IMR-90 (cell line): Measurements from ENCODE around the gene ADGRG7. TPM values are rescaled to one million over a fixed set of nuclear protein-coding genes. Genes with fewer than 3 reads are reported as not detected.

Experiments used
- ATAC-seq: fragments of 200-7000 bp; cut with Tn5 transposase; 2 replicates; pipeline ENCODE4 v1.9.1; 2020; ENCODE audit warnings: low read depth, mild to moderate bottlenecking, moderate library complexity
- BruUV-seq: library from RNA; stranded (reverse); fragments of 400-500 nt; replicated peaks from 2 replicates; lab custom pipeline; 2021; lab: Mats Ljungman, UMichigan
- CTCF ChIA-PET: fragments of 300-600 bp; formaldehyde crosslinking; extraction: SDS; loops from one replicate; lab custom pipeline; 2021; ENCODE audit warnings: antibody characterized with exemption; lab: Yijun Ruan, JAX
- POLR2A ChIA-PET: fragments of 300-600 bp; sonication (Branson Sonifier 250); formaldehyde crosslinking; loops from one replicate; lab custom pipeline; 2022; ENCODE audit warnings: antibody characterized with exemption; ENCODE audit not compliant: unreplicated experiment; lab: Charles Lee
- DNase-seq: peaks from one replicate; pipeline ENCODE4 v3.0.0; 2013
- H2AFZ ChIP-seq: replicated peaks from 2 replicates; pipeline ENCODE3; 2013; ENCODE audit warnings: low read length, mild to moderate bottlenecking; ENCODE audit not compliant: poor library complexity
- H2AK5ac ChIP-seq: 2 replicates; pipeline ENCODE4 v1.6.1; 2013; ENCODE audit warnings: low read depth, low read length, inconsistent platforms
- H2AK9ac ChIP-seq: replicated peaks from 2 replicates; pipeline ENCODE3; 2013; ENCODE audit warnings: mild to moderate bottlenecking, low read depth, low read length, moderate library complexity; ENCODE audit not compliant: poor library complexity
- H2BK120ac ChIP-seq: 2 replicates; pipeline ENCODE4 v1.6.1; 2013; ENCODE audit warnings: low read depth, low read length, inconsistent platforms
- H2BK15ac ChIP-seq: 3 replicates; pipeline ENCODE4 v1.6.1; 2013; ENCODE audit warnings: low read depth, low read length, inconsistent platforms
- H2BK20ac ChIP-seq: 2 replicates; pipeline ENCODE4 v1.6.1; 2013; ENCODE audit warnings: low read depth, mild to moderate bottlenecking, inconsistent platforms, low read length, moderate library complexity
- H2BK5ac ChIP-seq: 2 replicates; pipeline ENCODE4 v1.6.1; 2013; ENCODE audit warnings: mild to moderate bottlenecking, low read depth, low read length, inconsistent platforms; ENCODE audit not compliant: poor library complexity, severe bottlenecking
- H3K14ac ChIP-seq: replicated peaks from 2 replicates; pipeline ENCODE4 v1.6.1; 2013; ENCODE audit warnings: low read depth, low read length, inconsistent platforms
- H3K18ac ChIP-seq: 2 replicates; pipeline ENCODE4 v1.6.1; 2013; ENCODE audit warnings: low read depth, low read length, control low read depth
- H3K23ac ChIP-seq: 2 replicates; pipeline ENCODE4 v1.6.1; 2013; ENCODE audit warnings: low read depth, low read length, inconsistent platforms
- H3K27ac ChIP-seq: 2 replicates; pipeline ENCODE4 v1.5.1; 2013; ENCODE audit warnings: mild to moderate bottlenecking, control low read depth, low read length; ENCODE audit not compliant: insufficient read depth
- H3K27me3 ChIP-seq: 2 replicates; pipeline ENCODE4 v1.6.1; 2013; ENCODE audit warnings: low read length; ENCODE audit not compliant: control insufficient read depth, insufficient read depth
- H3K36me3 ChIP-seq: 2 replicates; pipeline ENCODE4 v1.6.1; 2013; ENCODE audit warnings: low read length, mixed read lengths; ENCODE audit not compliant: control insufficient read depth, insufficient read depth
- H3K4ac ChIP-seq: 2 replicates; pipeline ENCODE4 v1.6.1; 2013; ENCODE audit warnings: low read depth, low read length, inconsistent platforms
- H3K4me1 ChIP-seq: 2 replicates; pipeline ENCODE4 v1.6.1; 2013; ENCODE audit warnings: low read length, mixed read lengths; ENCODE audit not compliant: control insufficient read depth, insufficient read depth
- H3K4me2 ChIP-seq: 2 replicates; pipeline ENCODE4 v1.6.1; 2013; ENCODE audit warnings: low read depth, mild to moderate bottlenecking, control low read depth, low read length, moderate library complexity
- H3K4me3 ChIP-seq: 2 replicates; pipeline ENCODE4 v1.5.1; 2013; ENCODE audit warnings: low read depth, mild to moderate bottlenecking, control low read depth, low read length, moderate library complexity; ENCODE audit not compliant: insufficient read depth
- H3K56ac ChIP-seq: 2 replicates; pipeline ENCODE4 v1.6.1; 2013; ENCODE audit warnings: low read length, inconsistent platforms; ENCODE audit not compliant: insufficient read depth; ENCODE audit errors: extremely low read depth
- H3K79me1 ChIP-seq, 2 experiments: 2 replicates each; pipeline ENCODE4 v1.6.1; 2013; ENCODE audit warnings: low read length in 2 of 2, inconsistent platforms in 1 of 2, low read depth in 1 of 2
- H3K9ac ChIP-seq: 2 replicates; pipeline ENCODE4 v1.6.1; 2013; ENCODE audit warnings: low read depth, low read length, control low read depth
- H3K9me1 ChIP-seq: 2 replicates; pipeline ENCODE4 v1.6.1; 2013; ENCODE audit warnings: low read length, inconsistent platforms; ENCODE audit not compliant: insufficient read depth
- H3K9me3 ChIP-seq: 2 replicates; pipeline ENCODE4 v1.6.1; 2013; ENCODE audit warnings: low read length; ENCODE audit not compliant: control insufficient read depth, insufficient read depth
- H4K20me1 ChIP-seq: 2 replicates; pipeline ENCODE4 v1.6.1; 2013; ENCODE audit warnings: low read length, inconsistent platforms; ENCODE audit not compliant: insufficient read depth
- H4K5ac ChIP-seq: 2 replicates; pipeline ENCODE4 v1.6.1; 2013; ENCODE audit warnings: mild to moderate bottlenecking, low read depth, low read length, control low read depth
- H4K8ac ChIP-seq, 2 experiments: 2 replicates each; pipeline ENCODE4 v1.6.1; 2013; ENCODE audit warnings: low read depth in 2 of 2, low read length in 2 of 2, control low read depth in 1 of 2, inconsistent platforms in 1 of 2
- H4K91ac ChIP-seq: 2 replicates; pipeline ENCODE4 v1.6.1; 2013; ENCODE audit warnings: low read depth, low read length, inconsistent platforms; ENCODE audit not compliant: insufficient read depth
- BHLHE40 ChIP-seq: fragments of 150-350 bp; IDR thresholded peaks from 2 replicates; pipeline ENCODE4 v1.6.1; 2016; ENCODE audit warnings: mild to moderate bottlenecking, low read depth, low read length
- ELK1 ChIP-seq: fragments of 150-350 bp; IDR thresholded peaks from 2 replicates; pipeline ENCODE4 v1.6.1; 2016; ENCODE audit warnings: low read depth, mild to moderate bottlenecking, low read length, moderate library complexity, borderline replicate concordance
- RCOR1 ChIP-seq: IDR thresholded peaks from 2 replicates; pipeline ENCODE4 v1.6.1; 2012; ENCODE audit warnings: mild to moderate bottlenecking, low read length, improper control_type of control experiment; ENCODE audit not compliant: insufficient replicate concordance
- WGBS, 2 experiments: methylation state at CpG; one replicate each; pipeline versions ENCODE4 v1.1.5 to v1.1.7; 2013; ENCODE audit warnings: missing lambda C conversion rate in 2 of 2; ENCODE audit not compliant: insufficient read length in 1 of 2; ENCODE audit errors: extremely low coverage in 2 of 2; 5-methylcytosine and 5-hydroxymethylcytosine counted together
- dilution Hi-C: fragments of 300-500 bp; cut with HindIII; formaldehyde crosslinking; loops from one replicate; pipeline ENCODE4 v1.14.3; 2018; ENCODE audit warnings: low sequenced_read_pairs; ENCODE audit not compliant: unreplicated experiment
- in situ Hi-C: fragments of 300-500 bp; cut with MboI; formaldehyde crosslinking; loops from 3 replicates; pipeline ENCODE4 v1.14.3; 2019; ENCODE audit warnings: low sequenced_read_pairs, inconsistent platforms, mixed read lengths
- intact Hi-C: fragments of 100-400 bp; cut with micrococcal nuclease; formaldehyde crosslinking; loops from 2 replicates; pipeline ENCODE4 v1.10.0; 2022
- polyA plus RNA-seq, 3 experiments: library from polyadenylated mRNA; depleted of rRNA; stranded (reverse); fragments of >200 nt; gene quantifications; 2 replicates each; pipeline ENCODE4 v1.2.3, GENCODE V29; 2012; ENCODE audit warnings: low replicate concordance in 1 of 3
- total RNA-seq: library from RNA; depleted of rRNA; stranded (reverse); fragments of >200 nt; gene quantifications from 2 replicates; pipeline ENCODE4 v1.2.3, GENCODE V29; 2012

The ADGRG7 gene
- total and polyA plus RNA-seq, 2 of the 4 experiments (the other 2 are of a cell fraction), result not detected

- Histone ChIP-seq H3K4me1 (no peaks in the 10 kb centered on the region), H2AK5ac (no peak overlapping the region), H3K4me3 (no peak overlapping the region), H4K8ac (no peak overlapping the region), H3K9me3 (peaks cover 1% of the 10 kb centered on the region; the same call in 1 of the 2 replicates), H3K14ac (no peak overlapping the region), H3K4ac (no peak overlapping the region), H2BK5ac (no peak overlapping the region), H3K9ac (no peak overlapping the region), H2AFZ (no peak overlapping the region), H3K27me3 (no peaks in the 10 kb centered on the region), H4K5ac (no peak overlapping the region), H3K36me3 (no peaks in the 10 kb centered on the region), H3K56ac (no peak overlapping the region), H3K27ac (no peak overlapping the region), H3K18ac (no peak overlapping the region), H3K9me1 (no peaks in the 10 kb centered on the region), H2BK20ac (no peak overlapping the region), H3K79me1 (no peaks in the 10 kb centered on the region), H2BK120ac (no peak overlapping the region), H3K23ac (no peak overlapping the region), H3K4me2 (no peak overlapping the region), H2AK9ac (no peak overlapping the region), H4K91ac (no peak overlapping the region), H4K20me1 (no peaks in the 10 kb centered on the region), H2BK15ac (no peak overlapping the region)
- ChIA-PET POLR2A (no interaction called here), CTCF (interaction anchor here (3.0 kb wide), 1 partner anchor 125 kb away, joined by 23 read pairs; no protein-coding TSS in a partner anchor)
- intact Hi-C loops, result no loop called here
- no TSS peak for BruUV-seq
- in situ Hi-C loops, result no loop called here
- dilution Hi-C loops, result no loop called here
- TF ChIP-seq ELK1, result no peak
- no peak for TF ChIP-seq BHLHE40
- TF ChIP-seq RCOR1, result no peak
- no CpG with 5 or more reads among the region's 1 CpG for WGBS, 2 experiments
- ATAC-seq (no peak), DNase-seq (no peak)
These were observed 21.1 kb upstream of the ADGRG7 start for GRCh38 chr3:100588251-100588650.
